Fibroblast of skin of right biceps (primary cell): ENCODE data around the gene HPS4.

Source experiments
- DNase-seq: peaks from one replicate; pipeline ENCODE4 v3.0.0-alpha.2; 2013

HPS4 gene

GRCh38 chr22:26494506-26494905 is 10.9 kb upstream of the HPS4 start:
- DNase-seq: no peak

GRCh38 chr22:26492220-26492619 is 8.6 kb upstream of the HPS4 start:
- no peak for DNase-seq

- DNase-seq: no peak
Measured at GRCh38 chr22:26489447-26490036, 6.0 kb upstream of the HPS4 start.

- no peak for DNase-seq
Measured at GRCh38 chr22:26487996-26488395, 4.4 kb upstream of the HPS4 start.

GRCh38 chr22:26486394-26486793 is 2.8 kb upstream of the HPS4 start:
- DNase-seq: no peak

GRCh38 chr22:26485806-26486390 is 2.3 kb upstream of the HPS4 start:
- no peak for DNase-seq

GRCh38 chr22:26485013-26485412 is 1.4 kb upstream of the HPS4 start:
- no peak for DNase-seq

- DNase-seq: peak; percentile 14
Measured at GRCh38 chr22:26484360-26484706, 750 bp upstream of the HPS4 start.

GRCh38 chr22:26483043-26483438 is 542 bp downstream of the HPS4 start:
- DNase-seq: no peak

GRCh38 chr22:26482161-26482560 is 1.4 kb downstream of the HPS4 start:
- DNase-seq: no peak

GRCh38 chr22:26481694-26482093 is 1.9 kb downstream of the HPS4 start:
- DNase-seq: no peak

- no peak for DNase-seq
Measured at GRCh38 chr22:26481112-26481693, 2.4 kb downstream of the HPS4 start.

- no peak for DNase-seq
Measured at GRCh38 chr22:26480611-26480932, 3.0 kb downstream of the HPS4 start.

- DNase-seq: no peak
Measured at GRCh38 chr22:26479792-26480610, 3.6 kb downstream of the HPS4 start.

GRCh38 chr22:26479043-26479791 is 4.4 kb downstream of the HPS4 start:
- no peak for DNase-seq

GRCh38 chr22:26477341-26477731 is 6.2 kb downstream of the HPS4 start:
- DNase-seq: no peak

- DNase-seq: peak; percentile 84
Measured at GRCh38 chr22:26476705-26477340, 6.8 kb downstream of the HPS4 start.

GRCh38 chr22:26474682-26475081 is 8.9 kb downstream of the HPS4 start:
- no peak for DNase-seq

GRCh38 chr22:26471522-26471921 is 12.1 kb downstream of the HPS4 start:
- peak; percentile 90 for DNase-seq

GRCh38 chr22:26470807-26471206 is 12.8 kb downstream of the HPS4 start:
- DNase-seq: no peak

- no peak for DNase-seq
Measured at GRCh38 chr22:26466196-26466595, 17.4 kb downstream of the HPS4 start.

GRCh38 chr22:26464312-26464711 is 19.3 kb downstream of the HPS4 start:
- no peak for DNase-seq

GRCh38 chr22:26463688-26464087 is 19.9 kb downstream of the HPS4 start:
- DNase-seq: no peak
